Astrocyte of the cerebellum (primary cell): ENCODE results near the gene OR5K3.

Source experiments
- DNase-seq: peaks from one replicate; pipeline ENCODE4 v3.0.0-alpha.2; 2011; ENCODE audit warnings: low read depth
- H3K4me3 ChIP-seq: 2 replicates; pipeline ENCODE4 v1.5.1; 2011; ENCODE audit warnings: mild to moderate bottlenecking, low read depth, low read length, moderate library complexity
- CTCF ChIP-seq: IDR thresholded peaks from 2 replicates; pipeline ENCODE4 v1.5.1; 2012; ENCODE audit warnings: low read length, low read depth, moderate library complexity, mild to moderate bottlenecking; ENCODE audit errors: missing control alignments
- in situ Hi-C: cut with HindIII; loops from 2 replicates; pipeline ENCODE4 v1.10.0; 2017; ENCODE audit warnings: low sequenced_read_pairs

The OR5K3 gene

DNA sequence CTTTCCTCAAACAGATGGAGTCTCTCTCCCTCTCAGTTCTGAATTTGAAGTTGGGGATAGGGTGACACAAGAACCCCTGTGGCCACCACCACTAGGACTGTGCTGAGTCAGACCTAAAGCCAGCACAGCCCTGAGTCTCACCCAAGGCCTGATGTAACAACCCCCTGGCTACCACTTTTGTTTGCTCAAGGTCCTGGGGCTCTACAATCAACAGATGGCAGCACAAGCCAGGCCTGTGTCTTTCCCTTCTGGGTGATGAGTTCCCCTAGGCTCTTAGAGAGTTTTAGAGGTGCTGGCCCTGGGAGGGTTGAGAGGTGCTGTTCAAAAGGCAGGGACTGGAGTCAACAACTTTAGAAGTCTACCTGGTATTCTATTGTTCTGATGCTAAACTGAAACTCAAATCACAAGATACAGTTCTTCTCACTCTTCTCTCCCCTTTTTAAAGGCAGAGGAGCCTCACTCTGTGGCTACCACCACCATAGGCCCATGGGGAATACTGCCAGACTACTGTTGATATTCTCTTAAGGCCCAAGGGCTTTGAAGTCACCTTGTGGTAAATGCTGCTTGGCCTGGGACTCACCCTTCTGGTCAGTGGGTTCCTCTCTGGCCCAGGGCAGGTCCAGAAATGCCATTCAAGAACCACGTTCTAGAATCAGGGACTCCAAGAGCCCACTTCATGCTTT, 30.3 kb upstream of the OR5K3 start:
- no peak for DNase-seq
- no peak overlapping the region for H3K4me3 ChIP-seq
- no peak for TF ChIP-seq CTCF
- in situ Hi-C loops, result no loop called here

- in situ Hi-C loops, result no loop called here
- no peak for TF ChIP-seq CTCF
- no peak for DNase-seq
- H3K4me3 ChIP-seq, result no peak overlapping the region
These were observed 29.8 kb upstream of the OR5K3 start for GRCh38 chr3:98360681-98361080.

DNA sequence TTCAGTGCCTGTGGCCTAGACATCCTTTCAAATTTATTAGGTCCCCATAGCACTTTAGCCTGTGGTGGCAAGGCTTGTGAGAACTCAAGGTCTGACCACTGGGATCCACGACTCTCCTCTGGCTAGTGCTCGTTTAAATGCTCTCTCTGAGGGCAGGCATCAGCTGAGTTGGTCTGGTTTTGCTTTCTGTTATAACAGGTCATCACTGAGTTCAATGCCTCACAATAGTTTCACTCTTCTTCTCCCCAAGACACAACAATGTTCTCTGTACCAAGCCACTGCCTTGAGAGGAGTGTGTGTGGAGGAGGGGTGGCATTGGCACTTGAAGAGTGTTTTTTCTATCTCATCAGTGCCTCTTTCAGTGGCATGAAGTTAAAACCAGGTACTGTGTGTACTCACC, 29.2 kb upstream of the OR5K3 start:
- TF ChIP-seq CTCF, result no peak
- no peak overlapping the region for H3K4me3 ChIP-seq
- in situ Hi-C loops, result no loop called here
- no peak for DNase-seq

GRCh38 chr3:98367464-98368246, 22.8 kb upstream of the OR5K3 start:
- no peak for DNase-seq
- H3K4me3 ChIP-seq, result no peak overlapping the region
- in situ Hi-C loops, result no loop called here

DNA sequence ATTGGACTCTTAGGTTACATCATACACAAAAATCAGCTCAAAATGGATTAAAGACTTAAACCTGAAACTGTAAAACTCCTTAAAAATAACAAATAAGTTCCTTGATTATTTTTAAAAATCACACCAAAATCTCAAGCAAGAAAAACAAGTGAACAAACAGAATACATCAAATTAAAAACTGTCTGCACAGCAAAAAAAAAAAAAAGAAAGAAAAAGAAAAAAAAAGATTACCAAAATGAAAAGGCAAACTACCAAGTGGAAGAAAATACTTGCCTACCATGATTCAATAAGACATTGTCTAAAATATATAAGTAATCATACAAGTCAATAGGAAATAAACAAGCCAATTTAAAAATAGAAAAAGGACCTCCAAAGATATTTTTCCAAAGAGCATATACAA, 19.3 kb upstream of the OR5K3 start:
- DNase-seq, result no peak
- no peak for TF ChIP-seq CTCF
- in situ Hi-C loops, result no loop called here
- no peak overlapping the region for H3K4me3 ChIP-seq

More at GRCh38 chr3:98367464-98368246, 22.8 kb upstream of the OR5K3 start:
- no peak for TF ChIP-seq CTCF

- in situ Hi-C loops, result no loop called here
- no peak overlapping the region for H3K4me3 ChIP-seq
- DNase-seq, result no peak
- no peak for TF ChIP-seq CTCF
These were observed 18.6 kb upstream of the OR5K3 start for GRCh38 chr3:98371853-98372252.
